Tibial nerve (tissue), 4 donors: ENCODE data around the gene CXCL8. TPM values are rescaled to one million over a fixed set of nuclear protein-coding genes. Genes with fewer than 3 reads are reported as not detected.

ENCODE experiments used
- DNase-seq, 2 donors: peaks; one replicate each; pipeline ENCODE4 v3.0.0-alpha.2; 2019; ENCODE audit warnings: low spot score in 2 of 2
- H3K27ac ChIP-seq, 4 donors: fragments of 200-600 bp; sonication (generic) in 3 of 4; one replicate each; pipeline ENCODE4 v1.5.1; 2017 to 2019; ENCODE audit warnings: mild to moderate bottlenecking in 1 of 4
- H3K27me3 ChIP-seq, 2 donors: fragments of 200-600 bp; sonication (generic) in 1 of 2; one replicate each; pipeline versions ENCODE4 v1.5.1 to v1.6.0; 2017 to 2019
- H3K36me3 ChIP-seq, 3 donors: fragments of 200-600 bp; sonication (generic); one replicate each; pipeline ENCODE4 v1.5.1; 2018 to 2019
- H3K4me1 ChIP-seq, 4 donors: fragments of 200-600 bp; sonication (generic) in 3 of 4; one replicate each; pipeline ENCODE4 v1.5.1; 2017 to 2019
- H3K4me3 ChIP-seq, 4 donors: fragments of 200-600 bp; sonication (generic) in 3 of 4; one replicate each; pipeline ENCODE4 v1.5.1; 2017 to 2019; ENCODE audit warnings: mild to moderate bottlenecking in 1 of 4, moderate library complexity in 1 of 4
- H3K9me3 ChIP-seq, 4 donors: fragments of 200-600 bp; sonication (generic) in 3 of 4; one replicate each; pipeline ENCODE4 v1.5.1; 2017 to 2019
- CTCF ChIP-seq, 5 experiments: fragments of 200-600 bp in 3 of 5; fragments of 450-650 bp in 2 of 5; sonication (generic) in 3 of 5; IDR thresholded peaks; one replicate each; pipeline ENCODE4 v1.5.1; 2016 to 2019; ENCODE audit warnings: antibody characterized with exemption in 5 of 5, mild to moderate bottlenecking in 3 of 5, moderate library complexity in 2 of 5
- EP300 ChIP-seq, 2 donors: sonication (generic); formaldehyde crosslinking; IDR thresholded peaks; one replicate each; pipeline ENCODE4 v1.6.1; 2017; ENCODE audit warnings: antibody characterized with exemption in 2 of 2, mild to moderate bottlenecking in 1 of 2
- POLR2A ChIP-seq, 2 donors: fragments of 450-650 bp; IDR thresholded peaks; one replicate each; pipeline ENCODE4 v1.6.1; 2017; ENCODE audit warnings: antibody characterized with exemption in 2 of 2, mild to moderate bottlenecking in 2 of 2, moderate library complexity in 2 of 2
- WGBS, 2 donors: methylation state at CpG; one replicate each; pipeline ENCODE4 v1.1.5; 2018; 5-methylcytosine and 5-hydroxymethylcytosine counted together
- total RNA-seq, 4 donors: library from RNA; depleted of rRNA; stranded (reverse); fragments of >200 nt; gene quantifications; one replicate each; pipeline ENCODE4 v1.1.0, GENCODE V29; 2016

CXCL8 gene
- total RNA-seq, 4 donors from 2014 or later = 0.22 to 10.8 (median 1.3) TPM

DNA sequence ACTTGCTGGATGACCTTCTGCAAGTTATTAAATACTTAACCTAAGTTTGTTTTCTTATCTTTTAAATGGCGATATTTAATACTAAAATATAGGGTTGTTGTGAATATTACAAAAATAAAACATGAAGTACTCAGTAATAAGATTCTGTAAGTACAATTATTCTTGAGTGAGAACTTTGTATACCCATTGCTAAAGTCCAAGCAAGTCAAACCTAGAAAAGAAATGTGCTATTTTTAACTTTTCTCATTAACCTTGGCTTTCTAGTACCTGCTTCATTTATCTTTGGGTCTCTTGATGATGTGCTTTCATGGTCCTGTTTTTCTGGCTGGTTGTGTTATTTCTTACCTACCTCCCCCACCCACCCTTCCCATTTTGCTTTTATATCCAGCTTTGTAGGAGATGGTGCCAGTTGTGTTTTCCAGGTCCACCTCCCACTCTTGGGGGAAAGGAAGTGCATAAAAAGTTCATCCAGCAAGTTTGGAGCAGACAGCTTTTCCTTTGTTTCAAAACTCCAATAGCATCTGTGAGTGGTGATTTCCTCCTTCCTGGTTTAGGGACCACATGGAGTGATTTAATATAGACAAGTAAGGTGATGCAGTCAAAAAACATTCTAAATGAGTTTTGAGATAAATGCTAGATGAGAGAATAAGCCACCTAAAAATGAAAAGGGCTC, 7.5 kb upstream of the CXCL8 start:
- no peak overlapping the region for H3K4me3 ChIP-seq
- H3K27me3 ChIP-seq = no peaks in the 10 kb centered on the region
- H3K36me3 ChIP-seq = no peaks in the 10 kb centered on the region
- DNase-seq = no peak
- 78 to 80% methylated on average over 1 of the region's 1 CpG for WGBS, 2 donors
- TF ChIP-seq EP300 (IDR thresholded peaks at IDR 0.05) (no peak), CTCF (IDR thresholded peaks at IDR 0.05) (no peak), POLR2A (IDR thresholded peaks at IDR 0.05) (no peak)
- H3K4me1 ChIP-seq = peaks cover 0 to 21% (median 5%) of the 10 kb centered on the region in 4 donors
- H3K9me3 ChIP-seq = no peaks in the 10 kb centered on the region
- no peak overlapping the region for H3K27ac ChIP-seq

GRCh38 chr4:73734530-73735001, 5.8 kb upstream of the CXCL8 start:
- WGBS, 2 donors = 23 to 29% methylated on average over 2 of the region's 2 CpGs
- Histone ChIP-seq H3K27ac (no peak overlapping the region), H3K36me3 (no peaks in the 10 kb centered on the region), H3K4me1 (peaks cover 0 to 18% (median 2%) of the 10 kb centered on the region in 4 donors), H3K27me3 (no peaks in the 10 kb centered on the region), H3K9me3 (no peaks in the 10 kb centered on the region), H3K4me3 (no peak overlapping the region)
- no peak for DNase-seq
- TF ChIP-seq CTCF (IDR thresholded peaks at IDR 0.05) (no peak), EP300 (IDR thresholded peaks at IDR 0.05) (no peak)

GRCh38 chr4:73735231-73735630, 5.1 kb upstream of the CXCL8 start:
- TF ChIP-seq CTCF (IDR thresholded peaks at IDR 0.05) (no peak), EP300 (IDR thresholded peaks at IDR 0.05) (peak; percentile 72 to 81), POLR2A (IDR thresholded peaks at IDR 0.05) (no peak)
- 48 to 50% methylated on average over 3 of the region's 3 CpGs for WGBS, 2 donors

GRCh38 chr4:73741031-73741749, 821 bp downstream of the CXCL8 start:
- TF ChIP-seq POLR2A (IDR thresholded peaks at IDR 0.05) (no peak), EP300 (IDR thresholded peaks at IDR 0.05) (no peak), CTCF (IDR thresholded peaks at IDR 0.05) (no peak)
- H3K27me3 ChIP-seq = no peaks in the 10 kb centered on the region
- WGBS, 2 donors = 55 to 63% methylated on average over 2 of the region's 2 CpGs
- H3K4me1 ChIP-seq = peaks cover 0 to 10% (median 0%) of the 10 kb centered on the region in 4 donors
- no peak overlapping the region for H3K27ac ChIP-seq
- peaks cover 0 to 5% (median 2%) of the 10 kb centered on the region in 4 donors for H3K9me3 ChIP-seq
- H3K36me3 ChIP-seq = no peaks in the 10 kb centered on the region
- DNase-seq = no peak
- H3K4me3 ChIP-seq = no peak overlapping the region

More at GRCh38 chr4:73735231-73735630, 5.1 kb upstream of the CXCL8 start:
- H3K27ac ChIP-seq = no peak overlapping the region
- no peak overlapping the region for H3K4me3 ChIP-seq
- no peak for DNase-seq
- H3K36me3 ChIP-seq = no peaks in the 10 kb centered on the region
- no peaks in the 10 kb centered on the region for H3K9me3 ChIP-seq
- peaks cover 0 to 18% (median 0%) of the 10 kb centered on the region in 4 donors for H3K4me1 ChIP-seq
- H3K27me3 ChIP-seq = no peaks in the 10 kb centered on the region
